ENCODE results near the gene AUTS2.

AUTS2 gene

DNA sequence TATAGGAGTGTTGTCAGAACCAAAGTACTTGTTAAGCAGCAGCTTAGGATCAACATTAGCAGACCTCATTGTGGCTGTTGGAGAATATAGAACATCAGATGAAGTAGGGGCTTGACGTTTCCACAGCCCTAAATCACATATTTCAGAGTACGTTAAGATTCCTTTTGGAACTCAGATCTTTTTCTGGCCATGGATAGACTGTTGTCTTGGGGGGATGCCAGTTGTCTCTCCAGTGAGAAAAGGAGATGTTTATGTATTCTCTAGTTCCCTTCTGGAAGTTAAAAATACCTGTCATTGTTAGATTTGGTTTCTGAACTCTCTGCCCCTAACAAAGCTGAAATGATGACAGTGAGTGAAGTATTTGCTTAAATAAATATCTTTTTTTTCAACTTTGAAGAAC, 191.3 kb downstream of the AUTS2 start:
- no peak for DNase-seq (ENCODE audit: low read depth)

DNA sequence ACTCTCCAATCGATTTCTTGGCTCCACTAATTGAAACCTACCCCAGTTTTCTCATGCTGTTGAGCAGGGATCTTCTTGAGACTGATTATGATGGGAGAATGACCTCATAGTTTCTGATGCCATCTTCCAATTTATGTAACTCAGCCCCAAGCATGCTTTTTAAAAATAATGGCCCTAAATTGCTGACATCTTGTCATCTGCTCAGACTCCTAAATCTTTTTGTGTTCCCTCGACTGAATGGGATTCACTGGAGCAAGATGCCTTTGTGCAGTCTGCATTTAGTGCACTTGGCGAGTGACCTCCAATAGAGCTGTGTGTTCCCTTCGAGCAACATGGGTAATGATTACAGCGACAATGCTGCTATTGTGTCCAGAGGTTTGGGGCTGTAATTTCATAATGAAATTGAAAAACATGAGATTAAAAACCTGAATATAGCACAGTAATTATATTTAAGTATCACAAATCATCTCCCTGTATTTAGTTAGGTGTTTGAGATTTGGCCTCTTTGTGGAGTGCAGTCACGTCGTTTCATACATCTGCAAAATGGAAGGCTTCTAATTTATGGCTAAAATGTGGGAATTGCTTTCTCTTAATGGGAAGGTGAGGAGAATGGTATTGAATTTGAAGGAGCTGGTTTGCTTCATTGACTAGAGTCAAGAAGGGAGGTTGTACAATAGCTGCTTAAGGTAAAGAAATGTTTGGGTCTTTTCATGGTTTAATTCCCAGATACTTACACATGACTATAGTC, 192.9 kb downstream of the AUTS2 start:
- DNase-seq (ENCODE audit: low read depth), result no peak

DNA sequence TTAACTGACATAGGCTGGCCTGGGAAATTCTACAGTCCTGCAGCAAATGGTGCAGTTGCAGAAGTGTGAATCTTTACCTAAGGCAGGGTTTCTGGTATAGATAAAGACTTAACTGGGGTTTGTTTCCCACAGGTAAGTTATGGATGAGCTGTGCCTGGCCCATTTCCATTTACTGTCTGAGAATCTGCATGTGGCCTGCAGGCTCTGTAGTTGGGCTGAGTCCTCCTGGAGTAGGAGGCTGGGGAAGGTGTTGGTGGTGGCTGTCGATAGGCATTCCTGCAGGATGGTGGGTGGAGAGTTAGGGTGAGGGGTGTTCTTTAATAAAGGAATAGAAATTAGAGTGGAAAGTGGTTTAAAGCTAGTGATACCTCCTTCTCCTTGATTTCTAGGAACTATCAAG, 193.5 kb downstream of the AUTS2 start:
- no peak for DNase-seq (ENCODE audit: low read depth)

DNA sequence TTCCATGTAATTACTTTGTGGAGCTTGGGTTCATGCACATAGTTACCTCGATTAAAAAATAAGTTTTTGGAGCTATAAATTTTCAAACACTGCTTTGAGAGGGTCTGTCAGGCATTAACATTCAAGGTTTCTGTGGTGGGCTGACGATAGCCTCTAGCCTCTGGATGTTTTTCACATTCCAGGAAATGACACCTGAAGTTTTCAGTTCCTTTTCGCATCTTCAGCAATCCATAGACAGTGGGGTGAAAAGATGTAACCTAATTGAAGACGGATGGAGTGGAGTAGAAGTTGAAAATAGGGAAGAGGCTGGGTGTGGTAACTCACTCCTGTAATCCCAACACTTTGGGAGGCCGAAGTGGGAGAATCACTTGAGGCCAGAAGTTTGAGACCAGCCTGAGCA, 197.7 kb downstream of the AUTS2 start:
- DNase-seq (ENCODE audit: low read depth), result no peak

DNA sequence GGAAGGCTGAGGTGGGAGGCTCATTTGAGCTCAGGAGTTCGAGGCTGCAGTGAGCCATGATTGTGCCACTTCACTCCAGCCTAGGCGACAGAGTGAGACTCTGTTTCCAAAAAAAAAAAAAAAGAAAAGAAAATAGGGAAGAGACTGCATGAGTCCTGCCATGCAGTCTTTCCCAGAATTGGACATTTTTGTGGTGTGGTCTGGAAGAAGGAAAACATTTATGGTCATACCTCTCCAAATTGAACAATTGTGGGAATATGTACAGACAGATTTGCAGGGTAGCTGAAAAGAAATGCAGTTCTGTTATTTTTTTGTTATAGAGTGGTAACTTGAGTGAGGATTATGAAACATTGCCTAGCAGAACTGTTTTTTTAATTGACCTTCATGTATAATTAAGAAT, 198.1 kb downstream of the AUTS2 start:
- DNase-seq (ENCODE audit: low read depth), result no peak

DNA sequence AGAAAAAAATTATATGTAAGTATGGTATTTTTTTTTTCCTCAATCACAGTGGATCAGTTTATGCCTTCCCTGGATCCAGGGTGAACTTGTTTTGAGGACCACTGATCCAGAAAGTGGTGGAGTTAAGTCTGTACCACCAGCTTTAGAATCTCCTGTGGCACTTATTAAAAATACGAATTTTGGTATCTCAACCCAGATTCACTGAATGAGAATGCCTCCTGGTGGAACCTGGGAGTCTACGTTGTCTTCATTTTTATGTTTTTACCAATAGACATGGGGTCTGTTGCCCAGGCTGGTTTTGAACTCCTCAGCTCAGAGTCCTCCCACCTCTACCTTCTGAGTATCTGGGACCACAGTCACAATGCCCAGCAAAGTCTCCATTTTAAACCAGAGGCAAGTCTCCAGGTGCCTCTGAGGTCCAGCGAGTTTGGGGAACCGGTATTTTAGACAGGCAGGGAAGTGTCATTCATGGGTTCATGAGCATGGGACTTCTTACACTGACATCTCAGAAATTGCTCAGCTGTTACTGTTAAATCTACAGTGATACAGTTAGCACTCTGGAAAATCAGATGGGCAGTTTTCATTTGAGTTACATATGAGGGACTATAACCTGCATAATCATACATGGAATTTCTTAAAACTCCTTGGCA, 200.9 kb downstream of the AUTS2 start:
- DNase-seq (ENCODE audit: low read depth), result no peak

DNA sequence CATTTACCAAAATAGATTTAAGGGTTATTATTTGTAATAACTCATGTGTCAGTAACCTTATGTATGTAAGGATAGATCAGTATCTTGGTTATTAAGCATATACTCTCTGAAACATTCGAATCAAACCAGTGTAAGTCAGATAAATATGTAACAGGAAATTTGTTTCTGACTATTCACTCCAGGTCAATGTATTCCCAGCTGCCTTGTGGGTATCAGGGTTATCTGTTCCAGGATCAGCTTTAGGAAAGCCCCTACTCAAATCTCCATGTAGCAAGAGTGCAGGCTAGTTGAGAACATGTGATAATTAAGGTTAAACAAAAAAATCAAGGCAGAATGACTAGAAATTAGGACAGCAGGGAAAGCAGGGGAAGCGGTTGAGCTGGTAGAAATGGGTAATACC, 201.7 kb downstream of the AUTS2 start:
- DNase-seq (ENCODE audit: low read depth), result no peak

DNA sequence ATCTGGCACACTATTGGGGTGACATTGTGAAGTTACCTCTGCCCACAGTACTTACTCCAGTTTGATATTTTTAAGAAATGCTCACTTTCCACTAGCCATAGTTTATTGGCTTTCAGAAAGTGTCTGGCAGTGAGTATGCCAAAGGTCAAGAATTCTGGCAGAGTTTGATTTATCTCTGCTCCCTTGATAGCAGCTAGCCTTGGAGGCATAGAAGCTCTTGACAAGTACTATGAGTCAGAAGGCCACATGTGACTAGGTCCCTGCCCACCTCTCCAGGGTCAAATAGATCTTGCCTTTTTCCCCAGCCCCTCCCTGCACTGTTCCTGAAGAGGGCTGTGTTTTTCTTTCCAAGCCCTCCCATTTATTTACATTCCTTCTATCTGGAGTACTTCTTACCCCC, 202.2 kb downstream of the AUTS2 start:
- DNase-seq (ENCODE audit: low read depth), result no peak

DNA sequence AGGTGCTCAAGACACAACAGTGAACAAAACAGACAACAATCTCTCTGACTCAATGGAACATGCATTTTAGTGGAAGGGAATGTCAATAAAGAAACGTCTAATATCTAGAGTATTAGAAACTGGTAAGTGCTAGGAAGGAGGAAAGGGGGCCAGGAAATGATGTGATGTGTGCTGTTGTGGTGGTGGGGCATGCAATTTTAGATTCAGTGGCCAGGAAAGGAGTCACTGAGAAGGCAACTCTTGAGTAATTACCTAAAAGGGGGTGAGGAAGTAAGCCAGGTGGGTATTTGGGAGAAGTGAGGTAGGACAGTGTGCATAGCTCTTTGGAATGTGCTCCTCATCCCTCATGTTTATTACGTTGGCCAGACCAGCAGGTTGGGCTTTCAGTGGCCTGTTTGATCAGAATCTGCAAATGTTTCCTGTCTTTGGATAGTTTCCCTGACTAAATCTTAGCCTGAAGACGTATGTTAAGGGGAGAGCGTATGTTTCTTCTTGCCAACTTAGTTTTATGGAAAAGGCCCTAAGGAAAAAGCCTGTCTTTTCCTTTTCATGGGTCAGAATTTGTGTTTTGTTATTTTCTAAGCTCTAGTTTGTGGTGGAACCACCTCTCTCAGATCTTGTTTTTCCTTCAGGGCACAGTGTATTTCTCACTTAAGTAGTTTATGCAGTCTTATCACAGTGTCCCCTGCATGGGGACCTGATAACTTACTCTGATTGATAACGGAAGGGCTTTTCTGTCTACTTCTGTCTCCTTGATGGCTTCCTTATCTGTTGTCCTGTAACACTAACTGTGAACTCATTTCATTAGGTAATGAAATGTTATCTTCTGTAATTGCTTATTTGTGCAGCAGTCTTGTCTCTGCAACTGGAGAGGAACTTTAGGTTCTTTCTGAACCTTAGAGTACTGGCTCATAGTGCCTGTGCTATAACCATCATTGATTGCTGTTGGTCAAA, 203.7 kb downstream of the AUTS2 start:
- DNase-seq (ENCODE audit: low read depth), result no peak

DNA sequence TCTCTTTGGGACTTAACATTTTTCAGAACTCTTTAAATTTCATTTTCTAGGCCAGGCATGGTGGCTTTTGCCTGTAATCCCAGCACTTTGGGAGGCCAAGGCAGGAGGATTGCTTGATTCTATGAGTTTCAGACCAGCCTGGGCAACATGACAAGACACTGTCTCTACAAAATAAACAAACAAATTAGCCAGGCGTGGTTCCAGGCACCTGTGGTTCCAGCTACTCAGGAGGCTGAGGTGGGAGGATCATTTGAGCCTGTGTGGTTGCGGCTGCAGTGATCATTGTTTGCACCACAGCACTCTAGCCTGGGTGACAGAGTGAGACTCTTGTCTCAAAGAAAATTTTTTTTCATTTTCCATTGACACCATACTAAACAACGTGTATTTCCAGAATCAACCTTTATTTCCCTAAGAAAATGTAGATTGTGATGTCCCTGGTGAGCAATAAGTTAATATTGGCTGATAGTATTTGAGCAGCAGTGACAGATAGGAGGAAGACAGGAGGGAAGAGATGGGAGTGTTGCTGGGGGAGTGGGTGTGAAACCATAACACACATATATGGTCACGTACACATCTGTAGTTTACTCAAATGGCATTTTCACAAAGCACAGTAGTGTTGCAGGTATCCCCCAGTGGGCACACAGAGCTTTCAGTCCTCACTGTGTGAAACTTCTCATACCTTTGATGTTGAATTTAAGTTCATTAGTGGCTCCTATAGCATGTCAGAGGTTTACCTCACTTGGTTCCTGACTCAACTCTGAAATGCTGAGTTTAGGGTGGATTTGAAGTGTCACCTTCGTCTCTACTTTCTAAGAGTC, 205.6 kb downstream of the AUTS2 start:
- DNase-seq (ENCODE audit: low read depth), result no peak

DNA sequence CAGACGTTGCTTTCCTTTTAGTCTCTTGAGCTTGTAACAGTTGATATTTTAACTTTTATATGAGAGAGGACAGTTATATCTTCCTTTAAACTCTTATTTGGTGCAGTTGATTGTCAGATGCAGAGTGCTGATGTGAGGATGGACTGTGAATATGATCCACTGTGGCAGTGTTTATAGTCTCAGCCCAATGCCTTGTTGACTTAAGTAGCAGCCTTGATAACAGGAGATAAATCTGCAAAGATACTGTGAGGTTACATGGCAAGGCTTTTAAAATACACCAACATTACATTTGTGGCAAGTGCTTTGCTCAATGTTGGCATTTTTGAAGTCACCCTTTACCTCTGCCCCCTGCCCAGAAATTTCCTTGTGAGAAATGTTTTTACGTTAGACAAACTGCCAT, 206.7 kb downstream of the AUTS2 start:
- no peak for DNase-seq (ENCODE audit: low read depth)

DNA sequence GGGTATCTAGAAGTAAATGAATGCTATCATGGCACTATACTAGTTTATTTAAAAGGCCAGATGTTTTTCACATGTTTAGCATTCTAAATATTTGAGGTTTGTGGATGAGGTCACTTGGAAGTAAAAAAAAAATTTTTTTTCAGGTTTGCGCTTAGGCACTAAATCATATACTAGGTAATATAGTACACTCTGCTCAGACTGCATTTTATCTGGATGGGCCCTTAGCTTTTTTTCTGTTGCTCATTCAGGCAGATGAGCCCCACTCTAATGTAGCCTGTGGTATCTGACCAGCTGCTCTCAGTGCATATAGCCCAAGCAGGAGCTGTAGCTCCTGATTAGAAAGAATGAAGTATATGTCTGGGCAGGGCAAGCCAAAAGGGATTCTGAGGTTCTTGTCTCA, 210.1 kb downstream of the AUTS2 start:
- DNase-seq (ENCODE audit: low read depth), result no peak

DNA sequence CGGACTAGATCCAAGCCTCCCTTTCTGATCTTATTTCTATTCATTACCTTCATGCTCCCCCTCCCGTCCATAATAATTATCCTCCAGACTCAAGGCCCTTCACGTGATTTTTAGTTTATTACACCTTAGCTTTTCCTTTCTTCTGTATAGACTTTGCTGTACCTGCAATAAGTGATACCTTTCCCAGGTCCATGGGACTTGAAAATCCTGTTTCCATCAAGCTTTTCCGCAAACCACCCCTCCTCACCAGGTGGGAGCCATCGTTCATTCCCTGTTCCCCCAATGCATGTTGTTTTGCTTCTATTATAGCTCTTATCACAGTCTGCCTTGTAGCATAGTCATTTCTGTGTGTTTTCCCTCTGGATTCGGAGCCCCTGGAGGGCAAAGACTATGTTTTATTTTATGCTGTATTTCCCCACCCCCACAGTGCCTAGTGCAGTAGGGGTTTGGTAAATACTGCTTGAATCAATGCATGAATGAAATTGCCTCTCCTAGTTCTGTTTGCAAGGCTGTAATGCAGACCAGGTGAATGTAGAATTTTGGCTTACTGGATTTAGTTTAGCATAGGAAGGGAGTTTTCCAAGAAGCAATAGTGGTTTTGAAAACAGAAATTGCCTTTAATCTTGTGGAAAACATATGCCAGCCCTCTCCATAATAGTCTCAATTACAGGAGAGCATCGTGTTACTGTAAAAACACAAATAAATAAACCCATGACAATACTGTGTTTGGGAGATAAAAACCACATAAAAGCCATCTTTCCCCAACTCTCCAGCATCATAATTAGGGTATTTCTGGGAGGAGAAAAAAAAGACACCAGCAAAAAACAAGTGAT, 213.4 kb downstream of the AUTS2 start:
- no peak for DNase-seq (ENCODE audit: low read depth)

DNA sequence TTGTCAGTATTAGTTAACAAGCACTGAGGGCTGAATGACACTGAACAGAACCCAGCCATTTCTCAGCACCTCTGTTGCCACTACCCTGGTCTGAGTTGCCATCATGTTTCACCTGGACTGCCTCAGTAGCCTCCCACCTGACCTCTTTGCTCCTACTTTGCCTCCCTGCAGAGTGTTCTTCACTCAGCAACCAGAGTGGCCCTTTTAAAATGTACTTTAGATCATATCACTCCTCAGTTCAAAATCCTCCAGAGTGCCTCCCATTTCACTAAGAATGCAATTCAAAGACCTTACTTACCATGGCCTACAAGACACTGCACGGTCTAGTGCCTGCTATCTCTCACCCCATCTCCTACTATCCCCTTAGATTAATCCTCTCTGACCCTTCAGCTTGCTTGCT, 214.5 kb downstream of the AUTS2 start:
- DNase-seq (ENCODE audit: low read depth), result no peak

DNA sequence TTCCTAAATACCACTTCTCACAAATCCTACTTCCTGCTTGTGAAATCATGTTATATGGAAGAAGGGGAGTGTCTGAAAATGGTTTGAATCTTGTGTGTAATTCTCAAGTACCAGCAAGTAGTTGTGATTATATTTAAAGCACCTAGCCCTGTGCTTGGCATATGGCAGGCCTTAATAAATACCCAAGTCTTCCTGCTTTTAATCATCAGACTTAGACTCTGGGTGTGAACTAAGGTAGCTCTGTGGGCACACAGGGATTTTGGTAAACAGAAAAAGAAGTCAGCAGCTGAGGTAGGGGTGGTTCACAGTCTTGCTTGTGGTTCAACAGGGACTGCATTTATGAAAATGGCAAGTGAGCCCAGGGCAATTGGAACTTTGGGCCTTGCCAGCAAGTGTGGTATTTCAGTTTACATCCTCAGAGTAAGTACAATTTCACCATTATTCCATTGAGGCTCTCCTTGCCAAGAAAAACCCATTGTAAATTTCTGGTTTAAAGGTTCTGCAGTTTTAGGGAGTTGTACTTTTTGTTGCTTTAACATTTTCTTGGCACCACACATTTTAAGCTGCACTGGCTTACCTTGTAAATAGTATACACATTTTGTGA, 215.5 kb downstream of the AUTS2 start:
- DNase-seq (ENCODE audit: low read depth), result no peak

DNA sequence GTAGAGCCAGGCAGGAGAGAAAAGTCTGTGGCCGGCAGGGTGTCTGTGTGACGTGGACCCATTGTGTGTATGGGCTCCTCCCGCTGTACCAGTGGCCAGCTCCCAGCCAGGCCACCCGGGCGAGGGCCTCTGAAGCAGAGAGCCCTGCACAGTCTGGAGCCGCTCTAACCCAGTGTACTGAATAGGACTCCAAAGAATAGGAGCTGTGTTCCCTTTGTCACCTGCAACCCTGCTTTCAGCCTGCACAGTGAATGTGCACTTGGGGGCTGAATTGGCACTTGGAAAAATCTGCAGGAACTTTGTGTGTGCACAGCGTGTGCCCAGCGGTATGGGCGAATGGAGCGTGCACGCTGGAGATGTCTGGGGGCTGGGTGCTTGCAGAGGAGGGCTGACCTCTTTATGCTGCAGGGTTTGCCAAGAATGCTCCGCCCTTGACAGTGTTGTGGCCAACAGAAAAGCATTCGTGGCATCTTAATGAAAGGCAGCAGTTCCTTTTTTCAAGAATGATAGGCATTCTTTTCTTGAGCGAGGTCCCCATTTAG, 216.2 kb downstream of the AUTS2 start:
- no peak for DNase-seq (ENCODE audit: low read depth)

DNA sequence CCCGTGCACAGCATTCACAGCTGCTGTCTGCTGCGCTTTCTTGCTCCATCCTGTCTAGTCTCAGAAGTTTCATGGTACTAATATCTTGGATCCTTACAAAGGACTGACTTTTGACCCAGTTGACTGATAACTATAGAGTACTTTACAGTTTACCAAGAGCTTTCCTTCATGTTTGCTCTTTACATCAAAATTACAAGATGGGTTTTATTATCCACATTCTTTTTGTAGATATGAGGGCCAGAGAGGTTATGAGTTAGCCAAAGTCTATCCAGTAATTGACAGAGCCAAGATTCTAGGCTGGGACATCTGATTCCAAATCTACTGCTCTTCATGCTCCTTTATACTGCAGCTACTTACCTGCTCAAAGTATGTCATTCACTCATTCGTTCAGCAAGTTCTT, 218.2 kb downstream of the AUTS2 start:
- no peak for DNase-seq (ENCODE audit: low read depth)

DNA sequence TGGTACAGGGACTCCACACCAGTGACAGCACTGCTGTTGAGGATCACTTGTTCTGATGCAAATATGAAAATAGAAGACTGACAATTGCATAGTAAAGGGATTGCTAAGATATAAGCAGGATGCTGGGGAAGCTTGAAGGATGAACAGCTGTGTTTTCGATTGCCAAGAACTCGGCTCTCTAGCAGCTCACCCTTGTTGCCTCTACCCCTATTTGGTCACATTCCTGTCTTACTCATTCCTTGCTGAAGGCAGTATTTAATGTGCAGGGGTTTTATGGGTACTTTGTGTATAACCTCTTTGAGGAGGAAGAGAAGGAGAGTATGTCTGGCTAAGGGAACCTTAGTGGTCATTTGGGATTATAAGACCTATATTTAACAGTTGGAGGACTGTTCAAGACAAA, 218.8 kb downstream of the AUTS2 start:
- no peak for DNase-seq (ENCODE audit: low read depth)

DNA sequence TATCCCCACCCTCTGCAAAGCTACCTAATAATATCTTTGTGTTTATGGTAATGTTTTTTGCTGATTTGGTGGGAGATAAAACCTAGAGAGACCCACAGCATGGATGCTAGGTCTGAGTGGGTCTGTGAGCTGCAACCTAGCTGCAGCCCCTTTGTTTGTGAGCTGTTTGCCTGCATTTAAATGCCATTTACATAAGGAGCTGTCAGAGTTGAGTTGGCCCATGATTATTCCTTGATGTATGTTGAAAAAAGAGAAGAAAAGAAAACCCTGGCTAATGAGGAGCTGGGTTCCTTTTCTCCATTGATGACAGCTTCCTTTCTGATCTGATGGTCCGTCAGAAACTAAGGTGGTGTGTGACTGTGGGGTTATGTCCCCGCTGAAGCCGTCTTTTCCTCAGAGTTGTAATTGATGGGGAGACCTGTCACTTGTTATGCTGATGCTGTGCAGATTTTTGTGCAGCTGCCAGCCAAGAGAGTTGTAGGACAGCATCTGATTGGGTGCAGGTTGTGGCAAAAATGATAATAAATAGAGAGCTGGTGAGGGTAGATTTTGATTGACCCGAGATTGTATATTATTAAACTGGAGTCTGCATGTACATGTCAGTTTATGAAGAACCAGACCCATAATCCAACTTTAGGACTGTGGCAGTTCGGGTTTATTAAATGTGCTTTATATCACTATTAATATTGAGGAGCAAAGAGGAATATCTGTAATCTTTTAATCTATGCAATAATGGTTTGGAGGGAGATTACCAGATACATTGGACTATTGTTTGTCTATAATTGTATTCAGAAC, 219.8 kb downstream of the AUTS2 start:
- no peak for DNase-seq (ENCODE audit: low read depth)

Measured in HS-5 (cell line).